Ovary (tissue), 3 donors: ENCODE measurements around the gene KRTAP10-5.

ENCODE experiments used
- CTCF ChIP-seq, 3 donors: fragments of 450-650 bp in 2 of 3; fragments of 200-600 bp in 1 of 3; IDR thresholded peaks; one replicate each; pipeline versions ENCODE4 v1.5.1 to v1.8.0; 2016 to 2022; ENCODE audit warnings: antibody characterized with exemption in 3 of 3, mild to moderate bottlenecking in 1 of 3
- EP300 ChIP-seq: sonication (generic); formaldehyde crosslinking; IDR thresholded peaks from one replicate; pipeline ENCODE4 v1.6.1; 2017; ENCODE audit warnings: antibody characterized with exemption
- POLR2A ChIP-seq: fragments of 450-650 bp; IDR thresholded peaks from one replicate; pipeline ENCODE4 v1.6.1; 2017; ENCODE audit warnings: antibody characterized with exemption, mild to moderate bottlenecking, moderate library complexity
- donor health status: DM: no; HTN: no; CAD: no.

GRCh38 chr21:44556879-44557278, 23.5 kb downstream of the KRTAP10-5 start:
- no peak for TF ChIP-seq CTCF (IDR thresholded peaks at IDR 0.05)
- no peak for TF ChIP-seq POLR2A
- no peak for TF ChIP-seq EP300
